Upper lobe of right lung (tissue), 1 donor: ENCODE measurements around the gene TRABD2A. TPM values are rescaled to one million over a fixed set of nuclear protein-coding genes. Genes with fewer than 3 reads are reported as not detected.
A peak's percentile ranks its signal among the peaks of the same experiment; 100 is the strongest.

ENCODE experiments used
- ATAC-seq: fragments of 200-7000 bp; cut with Tn5 transposase; one replicate; pipeline ENCODE4 v1.9.1; 2020; ENCODE audit warnings: mild to moderate bottlenecking, moderate library complexity
- DNase-seq: peaks from one replicate; pipeline ENCODE4 v3.0.0-alpha.2; 2020
- H3K27ac ChIP-seq: fragments of 200-600 bp; one replicate; pipeline ENCODE4 v1.8.0; 2022
- H3K27me3 ChIP-seq: fragments of 200-600 bp; one replicate; pipeline ENCODE4 v1.8.0; 2022; ENCODE audit warnings: mild to moderate bottlenecking
- H3K36me3 ChIP-seq: fragments of 200-600 bp; one replicate; pipeline ENCODE4 v1.8.0; 2022
- H3K4me1 ChIP-seq: fragments of 200-600 bp; one replicate; pipeline ENCODE4 v1.8.0; 2022
- H3K4me3 ChIP-seq: fragments of 200-600 bp; one replicate; pipeline ENCODE4 v1.8.0; 2022; ENCODE audit warnings: mild to moderate bottlenecking
- H3K9me3 ChIP-seq: fragments of 200-600 bp; one replicate; pipeline ENCODE4 v1.8.0; 2022
- intact Hi-C: fragments of 100-400 bp; cut with DNase I; formaldehyde crosslinking; loops from one replicate; pipeline ENCODE4 v1.11.0; 2022
- total RNA-seq: library from RNA; stranded (reverse); fragmentation: NEBNext Ultra II Directional; extraction: Animal tissue kit (Norgen Biotek cat#: 25700); gene quantifications from one replicate; pipeline ENCODE4 v1.2.1, GENCODE V29; 2021
- TF ChIP-seq, protein P1 (sequence below): fragments of 200-600 bp; IDR thresholded peaks from one replicate; pipeline ENCODE4 v1.8.0; 2022; ENCODE audit warnings: antibody characterized with exemption
- donor health status: DM: no; HTN: yes; CAD: no; lungs with severe emphysema.

The TRABD2A gene
- total RNA-seq, 1 donor from 2014 or later: 6.5 TPM

DNA sequence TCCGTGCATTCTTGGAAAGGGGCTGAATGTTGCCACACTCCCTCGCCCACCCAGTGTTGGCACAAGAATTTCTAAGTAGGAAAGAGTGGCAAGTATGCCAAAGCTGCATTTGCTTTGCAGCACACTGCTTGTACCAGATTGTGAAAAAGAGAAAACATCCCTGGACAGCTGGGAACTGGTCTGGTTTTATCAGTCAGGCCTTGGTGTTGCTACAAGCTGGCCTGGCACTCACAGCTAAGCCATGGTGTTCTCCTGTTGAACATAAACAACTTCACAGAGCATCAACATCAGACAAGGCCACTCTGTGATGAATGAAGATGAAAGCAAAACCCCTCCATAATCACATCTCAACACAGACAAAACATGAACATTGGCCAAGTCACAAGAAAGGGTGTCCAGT lies 4.2 kb upstream of the TRABD2A start:
- Histone ChIP-seq H3K4me3 (no peak overlapping the region), H3K9me3 (no peaks in the 10 kb centered on the region), H3K27ac (no peak overlapping the region), H3K4me1 (peaks cover 26% of the 10 kb centered on the region), H3K36me3 (no peaks in the 10 kb centered on the region), H3K27me3 (peaks cover 3% of the 10 kb centered on the region)
- ATAC-seq (no peak), DNase-seq (no peak)
- TF ChIP-seq, protein P1, sequence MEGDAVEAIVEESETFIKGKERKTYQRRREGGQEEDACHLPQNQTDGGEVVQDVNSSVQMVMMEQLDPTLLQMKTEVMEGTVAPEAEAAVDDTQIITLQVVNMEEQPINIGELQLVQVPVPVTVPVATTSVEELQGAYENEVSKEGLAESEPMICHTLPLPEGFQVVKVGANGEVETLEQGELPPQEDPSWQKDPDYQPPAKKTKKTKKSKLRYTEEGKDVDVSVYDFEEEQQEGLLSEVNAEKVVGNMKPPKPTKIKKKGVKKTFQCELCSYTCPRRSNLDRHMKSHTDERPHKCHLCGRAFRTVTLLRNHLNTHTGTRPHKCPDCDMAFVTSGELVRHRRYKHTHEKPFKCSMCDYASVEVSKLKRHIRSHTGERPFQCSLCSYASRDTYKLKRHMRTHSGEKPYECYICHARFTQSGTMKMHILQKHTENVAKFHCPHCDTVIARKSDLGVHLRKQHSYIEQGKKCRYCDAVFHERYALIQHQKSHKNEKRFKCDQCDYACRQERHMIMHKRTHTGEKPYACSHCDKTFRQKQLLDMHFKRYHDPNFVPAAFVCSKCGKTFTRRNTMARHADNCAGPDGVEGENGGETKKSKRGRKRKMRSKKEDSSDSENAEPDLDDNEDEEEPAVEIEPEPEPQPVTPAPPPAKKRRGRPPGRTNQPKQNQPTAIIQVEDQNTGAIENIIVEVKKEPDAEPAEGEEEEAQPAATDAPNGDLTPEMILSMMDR: no peak
- intact Hi-C loops: no loop called here

DNA sequence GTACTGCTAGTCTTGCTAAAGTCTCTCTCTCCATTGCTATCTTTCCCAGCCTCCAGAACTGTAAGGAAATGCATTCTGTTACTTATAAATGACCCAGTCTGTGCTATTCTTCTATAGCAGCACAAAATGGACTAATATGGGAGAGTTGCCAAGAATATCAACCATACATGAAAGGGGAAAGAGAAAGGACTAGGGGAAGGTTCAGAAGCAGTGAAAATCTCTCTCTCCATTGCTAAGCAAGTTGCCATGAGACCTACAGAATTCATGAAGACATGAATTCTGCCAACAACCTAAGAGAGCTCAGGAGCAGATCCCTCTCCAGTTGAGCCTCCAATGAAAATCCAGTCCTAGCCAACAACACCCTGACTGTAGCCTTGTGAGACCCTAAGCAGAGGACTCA lies 3.6 kb upstream of the TRABD2A start:
- H3K4me3 ChIP-seq: no peak overlapping the region
- no peak for ATAC-seq
- TF ChIP-seq, protein P1: no peak
- no peak for DNase-seq
- no peak overlapping the region for H3K27ac ChIP-seq
- intact Hi-C loops: no loop called here
- peaks cover 3% of the 10 kb centered on the region for H3K27me3 ChIP-seq
- peaks cover 32% of the 10 kb centered on the region for H3K4me1 ChIP-seq
- H3K36me3 ChIP-seq: no peaks in the 10 kb centered on the region
- H3K9me3 ChIP-seq: no peaks in the 10 kb centered on the region

DNA sequence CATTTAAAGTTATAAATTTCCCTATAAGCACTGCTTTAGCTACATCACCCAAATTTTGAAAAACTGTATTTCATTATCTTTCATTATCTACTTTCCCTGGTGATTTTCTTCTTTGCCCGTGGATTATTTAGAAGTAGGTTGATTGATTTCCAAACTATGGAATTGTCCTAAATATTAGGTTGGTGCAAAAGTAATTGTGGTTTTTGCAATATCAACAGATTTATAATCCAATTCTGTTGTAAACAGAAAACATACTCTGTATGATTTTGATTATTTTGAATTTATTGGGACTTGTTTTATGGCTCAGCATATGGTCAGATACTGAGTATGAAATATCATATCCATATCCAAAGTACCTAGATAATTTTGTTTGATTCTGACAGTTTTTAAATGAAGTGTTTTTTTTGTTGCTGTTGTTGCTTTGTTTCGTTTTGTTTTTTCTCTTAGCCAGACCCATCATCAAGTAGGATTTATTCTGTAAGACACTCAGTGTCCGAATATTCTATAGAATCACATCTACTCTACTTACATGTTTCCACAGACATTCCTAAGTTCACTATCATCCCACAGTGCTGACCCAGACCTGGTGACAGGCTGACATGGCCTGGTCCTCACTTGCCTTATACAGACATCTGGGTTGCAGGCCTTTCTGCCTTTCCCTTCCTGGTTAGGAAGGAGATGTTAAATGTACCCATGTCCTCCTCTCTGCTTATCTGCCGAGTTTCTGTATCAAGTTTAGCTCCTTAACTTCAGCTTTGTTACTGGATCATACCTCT lies 2.1 kb upstream of the TRABD2A start:
- Histone ChIP-seq H3K27me3 (peaks cover 3% of the 10 kb centered on the region), H3K4me3 (no peak overlapping the region), H3K36me3 (no peaks in the 10 kb centered on the region), H3K9me3 (no peaks in the 10 kb centered on the region), H3K4me1 (peaks cover 19% of the 10 kb centered on the region), H3K27ac (no peak overlapping the region)
- ATAC-seq (no peak), DNase-seq (no peak)
- intact Hi-C loops: no loop called here
- TF ChIP-seq, protein P1: no peak

DNA sequence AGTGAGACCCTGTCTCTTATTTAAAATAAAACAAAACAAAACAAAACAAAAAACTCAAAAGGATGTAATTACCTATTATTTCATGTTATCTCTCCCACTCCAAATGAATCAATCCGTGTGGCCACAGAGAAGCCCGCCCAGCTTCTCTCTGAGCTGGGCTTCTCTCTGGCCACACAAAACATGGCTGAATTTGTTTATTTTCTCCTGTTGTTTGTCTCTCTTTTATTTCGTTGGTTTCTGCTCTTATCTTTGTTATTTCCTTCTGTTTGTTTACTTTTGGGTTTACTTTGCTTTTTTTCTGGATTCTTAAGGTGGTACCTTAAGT lies 1.5 kb upstream of the TRABD2A start:
- no peak for DNase-seq
- Histone ChIP-seq H3K36me3 (no peaks in the 10 kb centered on the region), H3K4me3 (peak overlapping the region; percentile 50), H3K4me1 (peaks cover 19% of the 10 kb centered on the region), H3K27me3 (peaks cover 3% of the 10 kb centered on the region), H3K27ac (peak overlapping the region; percentile 33), H3K9me3 (no peaks in the 10 kb centered on the region)
- ATAC-seq: no peak
- intact Hi-C loops: no loop called here
- TF ChIP-seq, protein P1: no peak

DNA sequence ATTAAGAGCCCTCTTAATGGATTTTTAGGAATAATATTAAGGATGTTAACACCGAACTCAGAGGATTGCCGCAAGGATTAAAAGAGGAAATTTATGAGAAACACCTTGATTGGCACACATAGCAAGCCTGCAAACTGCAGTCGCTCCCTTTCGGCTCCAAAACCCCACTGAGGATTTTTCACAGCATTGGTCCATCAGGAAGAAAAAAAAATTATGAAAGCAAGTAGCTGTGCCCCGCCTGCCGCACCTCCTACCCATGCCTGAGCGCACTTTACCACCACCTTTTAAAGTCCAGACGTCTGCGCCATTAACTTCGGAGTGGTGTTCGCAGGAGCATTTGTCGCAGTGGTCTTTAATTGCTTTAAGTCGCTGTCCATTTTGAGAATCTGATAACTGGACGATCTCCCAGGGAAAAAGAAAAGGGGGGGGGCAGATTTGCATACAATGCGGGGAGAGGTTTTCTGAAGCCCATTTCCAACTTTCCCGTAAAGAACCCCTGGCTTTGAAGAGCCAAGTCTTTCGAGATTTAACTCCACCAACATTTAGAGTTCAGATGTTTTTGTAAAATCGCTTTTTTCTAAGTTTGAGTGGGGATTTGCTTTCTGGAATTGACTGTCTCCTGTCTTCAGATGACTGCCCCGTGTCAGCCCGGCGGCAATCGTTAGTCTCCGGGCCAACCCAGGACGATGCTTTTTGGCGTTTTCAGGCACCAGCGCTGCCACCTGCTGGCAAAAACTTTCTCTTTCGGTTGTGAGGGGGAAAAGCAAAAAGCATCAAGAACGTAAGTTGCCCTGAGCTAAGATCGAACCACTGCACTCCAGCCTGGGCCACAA lies 913 bp upstream of the TRABD2A start:
- ATAC-seq (peak; percentile 84), DNase-seq (peak; percentile 88)
- Histone ChIP-seq H3K27ac (peak overlapping the region; percentile 33), H3K4me1 (peaks cover 19% of the 10 kb centered on the region), H3K36me3 (no peaks in the 10 kb centered on the region), H3K4me3 (peak overlapping the region; percentile 50), H3K9me3 (no peaks in the 10 kb centered on the region), H3K27me3 (peaks cover 3% of the 10 kb centered on the region)
- TF ChIP-seq, protein P1: peak; percentile 72
- intact Hi-C loops: no loop called here
